Panc1 (cell line): ENCODE measurements around the gene TWF2. TPM values are rescaled to one million over a fixed set of nuclear protein-coding genes. Genes with fewer than 3 reads are reported as not detected.

Source experiments
- ATAC-seq: fragments of 200-7000 bp; cut with Tn5 transposase; 2 replicates; pipeline ENCODE4 v1.9.1; 2020; ENCODE audit warnings: mild to moderate bottlenecking, moderate library complexity
- BruUV-seq: library from RNA; stranded (reverse); fragments of 400-500 nt; replicated peaks from 2 replicates; lab custom pipeline; 2021; lab: Mats Ljungman, UMichigan
- CTCF ChIA-PET: fragments of 300-600 bp; sonication (Branson Sonifier 250); formaldehyde crosslinking; loops from one replicate; lab custom pipeline; 2022; ENCODE audit warnings: antibody characterized with exemption; lab: Charles Lee
- POLR2A ChIA-PET: fragments of 300-600 bp; sonication (Branson Sonifier 250); formaldehyde crosslinking; loops from one replicate; lab custom pipeline; 2022; ENCODE audit warnings: antibody characterized with exemption; lab: Charles Lee
- DNase-seq: peaks from one replicate; pipeline ENCODE4 v3.0.0-alpha.2; 2010; ENCODE audit warnings: low read depth, low spot score
- H3K27ac ChIP-seq: 2 replicates; pipeline ENCODE4 v1.5.1; 2011; ENCODE audit warnings: mild to moderate bottlenecking, low read length, inconsistent platforms
- H3K27me3 ChIP-seq: fragments of 200-500 bp; sonication (Bioruptor generic); 2 replicates; pipeline ENCODE4 v1.6.0; 2014; ENCODE audit warnings: low read length, inconsistent platforms; ENCODE audit not compliant: control insufficient read depth, insufficient read depth
- H3K36me3 ChIP-seq: fragments of 200-500 bp; sonication (Bioruptor generic); 2 replicates; pipeline ENCODE4 v1.5.1; 2014; ENCODE audit warnings: inconsistent platforms, mild to moderate bottlenecking, low read length, moderate library complexity; ENCODE audit not compliant: control insufficient read depth, insufficient read depth
- H3K4me1 ChIP-seq: 2 replicates; pipeline ENCODE4 v1.5.1; 2011; ENCODE audit warnings: inconsistent platforms, mild to moderate bottlenecking, low read length, moderate library complexity; ENCODE audit not compliant: control insufficient read depth, insufficient read depth
- H3K4me3 ChIP-seq, 2 experiments: 2 replicates each; pipeline ENCODE4 v1.5.1; 2011 to 2012; ENCODE audit warnings: low read depth in 2 of 2, low read length in 2 of 2, mild to moderate bottlenecking in 2 of 2, inconsistent platforms in 1 of 2, moderate library complexity in 1 of 2
- H3K9me3 ChIP-seq: fragments of 200-500 bp; sonication (Bioruptor generic); 2 replicates; pipeline ENCODE4 v1.5.1; 2014; ENCODE audit warnings: low read depth, mild to moderate bottlenecking, inconsistent platforms, low read length, moderate library complexity; ENCODE audit not compliant: control insufficient read depth, insufficient read depth
- POLR2AphosphoS5 ChIP-seq: IDR thresholded peaks from 2 replicates; pipeline ENCODE4 v1.6.1; 2012; ENCODE audit warnings: mild to moderate bottlenecking, low read depth, low read length, moderate library complexity
- SIN3A ChIP-seq: IDR thresholded peaks from 2 replicates; pipeline ENCODE4 v1.6.1; 2012; ENCODE audit warnings: low read depth, mild to moderate bottlenecking, low read length, moderate library complexity, borderline replicate concordance; ENCODE audit not compliant: insufficient read depth
- TCF7L2 ChIP-seq: IDR thresholded peaks from 2 replicates; pipeline ENCODE4 v1.6.1; 2011; ENCODE audit warnings: mild to moderate bottlenecking, low read depth, low read length, inconsistent platforms
- in situ Hi-C: cut with HindIII; loops from 2 replicates; pipeline ENCODE4 v1.10.0; 2016; ENCODE audit warnings: low sequenced_read_pairs, low pct_unique_long_range_greater_than_20kb
- intact Hi-C: fragments of 100-400 bp; cut with micrococcal nuclease; formaldehyde crosslinking; loops from one replicate; pipeline ENCODE4 v1.10.0; 2022; ENCODE audit not compliant: unreplicated experiment
- total RNA-seq: library from RNA; stranded (reverse); gene quantifications from one replicate; pipeline ENCODE4 v1.2.1, GENCODE V29; 2021; ENCODE audit not compliant: unreplicated experiment
- TF ChIP-seq, protein P1 (sequence below): fragments of 450-650 bp; IDR thresholded peaks from 2 replicates; pipeline ENCODE4 v1.5.1; 2017; ENCODE audit warnings: mild to moderate bottlenecking
- TF ChIP-seq, protein P2 (sequence below), 2 experiments: IDR thresholded peaks; 2 replicates each; pipeline ENCODE4 v1.6.1; 2011 to 2012; ENCODE audit warnings: low read depth in 2 of 2, control low read depth in 1 of 2, low read length in 1 of 2, mild to moderate bottlenecking in 1 of 2, moderate library complexity in 1 of 2; ENCODE audit not compliant: insufficient read depth in 1 of 2

Gene TWF2
- total RNA-seq, 1 experiment from 2014 or later, result 51.9 TPM

DNA sequence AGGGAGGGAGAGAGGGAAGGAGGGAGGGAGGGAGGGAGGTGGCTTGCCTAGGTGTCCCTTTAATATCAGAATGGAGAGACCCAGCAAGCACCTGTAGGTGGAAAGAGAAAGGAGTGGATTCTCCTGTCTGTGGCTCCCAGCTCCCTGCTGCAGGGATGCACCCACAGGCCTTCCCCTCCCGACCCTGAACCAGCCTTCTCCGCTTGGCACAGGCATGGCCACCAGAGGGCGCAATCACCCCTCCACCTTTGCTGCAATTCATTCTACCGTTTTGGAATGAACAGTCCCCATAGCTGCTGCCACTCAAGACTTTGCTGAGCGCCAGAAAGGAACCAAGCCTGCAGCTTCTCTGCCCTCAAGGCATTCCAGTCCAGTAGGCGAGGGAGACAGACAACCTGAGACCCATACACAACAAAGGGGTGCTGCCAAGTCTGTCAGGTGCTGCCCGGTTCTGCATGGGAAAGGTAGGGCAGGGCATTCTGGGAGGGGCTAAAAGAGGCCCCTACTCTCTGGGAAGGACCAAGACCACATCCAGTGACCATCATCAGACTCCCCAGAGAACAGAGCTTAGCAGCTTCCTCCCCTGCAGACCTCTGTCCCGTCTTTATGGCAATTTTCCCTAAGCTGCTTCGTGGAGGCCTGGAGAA is 18.5 kb downstream of the TWF2 start:
- H3K36me3 ChIP-seq, result no peaks in the 10 kb centered on the region
- POLR2A ChIA-PET, result no interaction called here
- H3K27ac ChIP-seq, result no peak overlapping the region
- intact Hi-C loops, result no loop called here
- TF ChIP-seq, protein P1, sequence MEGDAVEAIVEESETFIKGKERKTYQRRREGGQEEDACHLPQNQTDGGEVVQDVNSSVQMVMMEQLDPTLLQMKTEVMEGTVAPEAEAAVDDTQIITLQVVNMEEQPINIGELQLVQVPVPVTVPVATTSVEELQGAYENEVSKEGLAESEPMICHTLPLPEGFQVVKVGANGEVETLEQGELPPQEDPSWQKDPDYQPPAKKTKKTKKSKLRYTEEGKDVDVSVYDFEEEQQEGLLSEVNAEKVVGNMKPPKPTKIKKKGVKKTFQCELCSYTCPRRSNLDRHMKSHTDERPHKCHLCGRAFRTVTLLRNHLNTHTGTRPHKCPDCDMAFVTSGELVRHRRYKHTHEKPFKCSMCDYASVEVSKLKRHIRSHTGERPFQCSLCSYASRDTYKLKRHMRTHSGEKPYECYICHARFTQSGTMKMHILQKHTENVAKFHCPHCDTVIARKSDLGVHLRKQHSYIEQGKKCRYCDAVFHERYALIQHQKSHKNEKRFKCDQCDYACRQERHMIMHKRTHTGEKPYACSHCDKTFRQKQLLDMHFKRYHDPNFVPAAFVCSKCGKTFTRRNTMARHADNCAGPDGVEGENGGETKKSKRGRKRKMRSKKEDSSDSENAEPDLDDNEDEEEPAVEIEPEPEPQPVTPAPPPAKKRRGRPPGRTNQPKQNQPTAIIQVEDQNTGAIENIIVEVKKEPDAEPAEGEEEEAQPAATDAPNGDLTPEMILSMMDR, result peak; percentile 88
- TF ChIP-seq, protein P2, sequence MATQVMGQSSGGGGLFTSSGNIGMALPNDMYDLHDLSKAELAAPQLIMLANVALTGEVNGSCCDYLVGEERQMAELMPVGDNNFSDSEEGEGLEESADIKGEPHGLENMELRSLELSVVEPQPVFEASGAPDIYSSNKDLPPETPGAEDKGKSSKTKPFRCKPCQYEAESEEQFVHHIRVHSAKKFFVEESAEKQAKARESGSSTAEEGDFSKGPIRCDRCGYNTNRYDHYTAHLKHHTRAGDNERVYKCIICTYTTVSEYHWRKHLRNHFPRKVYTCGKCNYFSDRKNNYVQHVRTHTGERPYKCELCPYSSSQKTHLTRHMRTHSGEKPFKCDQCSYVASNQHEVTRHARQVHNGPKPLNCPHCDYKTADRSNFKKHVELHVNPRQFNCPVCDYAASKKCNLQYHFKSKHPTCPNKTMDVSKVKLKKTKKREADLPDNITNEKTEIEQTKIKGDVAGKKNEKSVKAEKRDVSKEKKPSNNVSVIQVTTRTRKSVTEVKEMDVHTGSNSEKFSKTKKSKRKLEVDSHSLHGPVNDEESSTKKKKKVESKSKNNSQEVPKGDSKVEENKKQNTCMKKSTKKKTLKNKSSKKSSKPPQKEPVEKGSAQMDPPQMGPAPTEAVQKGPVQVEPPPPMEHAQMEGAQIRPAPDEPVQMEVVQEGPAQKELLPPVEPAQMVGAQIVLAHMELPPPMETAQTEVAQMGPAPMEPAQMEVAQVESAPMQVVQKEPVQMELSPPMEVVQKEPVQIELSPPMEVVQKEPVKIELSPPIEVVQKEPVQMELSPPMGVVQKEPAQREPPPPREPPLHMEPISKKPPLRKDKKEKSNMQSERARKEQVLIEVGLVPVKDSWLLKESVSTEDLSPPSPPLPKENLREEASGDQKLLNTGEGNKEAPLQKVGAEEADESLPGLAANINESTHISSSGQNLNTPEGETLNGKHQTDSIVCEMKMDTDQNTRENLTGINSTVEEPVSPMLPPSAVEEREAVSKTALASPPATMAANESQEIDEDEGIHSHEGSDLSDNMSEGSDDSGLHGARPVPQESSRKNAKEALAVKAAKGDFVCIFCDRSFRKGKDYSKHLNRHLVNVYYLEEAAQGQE (IDR thresholded peaks at IDR 0.05; ENCODE audit: insufficient read depth in 1 of 2, low read depth in 2 of 2, low read length in 1 of 2), result no peak
- H3K27me3 ChIP-seq, result no peaks in the 10 kb centered on the region
- CTCF ChIA-PET, result interaction anchor here (0.5 to 1.3 kb wide), 5 partner anchors 29 to 499 kb away, joined by 3 to 4 read pairs (median 3); partner anchors contain the start of gene POC1A
- no TSS peak for BruUV-seq
- in situ Hi-C loops, result no loop called here
- H3K4me1 ChIP-seq, result peaks cover 19% of the 10 kb centered on the region
- H3K4me3 ChIP-seq, result no peak overlapping the region
- peak; percentile 80 for ATAC-seq
- peak; percentile 64 for DNase-seq
- no peaks in the 10 kb centered on the region for H3K9me3 ChIP-seq

DNA sequence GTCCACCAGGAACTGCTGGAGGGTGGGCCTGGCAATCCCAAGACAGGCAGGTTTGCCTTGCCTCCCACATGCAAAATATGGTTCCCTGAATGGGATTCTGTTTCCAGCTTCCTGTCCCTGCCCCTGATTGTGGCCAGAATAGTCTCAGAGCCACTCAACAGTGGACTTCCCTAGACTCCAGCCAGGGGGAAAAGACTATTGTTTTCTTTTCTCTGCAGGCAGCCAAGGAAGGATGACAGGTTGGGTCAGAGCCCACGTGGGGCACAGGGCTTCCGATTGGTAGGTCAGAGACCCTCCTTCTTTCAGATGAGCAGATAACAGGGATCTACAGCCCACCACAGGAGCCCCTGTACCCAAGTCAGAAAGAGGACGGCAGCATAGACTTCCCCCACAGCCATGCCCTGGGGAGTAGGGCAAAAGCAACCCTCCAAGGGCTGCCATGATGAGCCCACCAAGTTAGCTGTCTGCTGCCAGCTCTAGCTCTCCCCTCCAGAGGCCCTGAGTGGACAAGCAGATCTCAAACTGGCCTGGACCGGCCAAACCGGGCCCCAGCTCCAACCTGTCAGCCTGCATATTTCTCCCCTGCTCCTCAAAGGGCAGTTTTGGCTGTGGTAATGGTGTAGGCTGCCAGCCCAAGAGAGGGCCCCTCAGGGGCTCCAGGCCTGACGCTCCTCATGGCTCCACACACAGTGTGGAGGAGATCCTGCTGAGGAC is 19.9 kb downstream of the TWF2 start:
- ATAC-seq, result no peak
- Histone ChIP-seq H3K9me3 (no peaks in the 10 kb centered on the region), H3K4me1 (peaks cover 19% of the 10 kb centered on the region), H3K4me3 (no peak overlapping the region), H3K27me3 (no peaks in the 10 kb centered on the region), H3K36me3 (no peaks in the 10 kb centered on the region), H3K27ac (no peak overlapping the region; the same call in 1 of the 2 replicates)
- BruUV-seq, result no TSS peak
- intact Hi-C loops, result no loop called here
- ChIA-PET CTCF (interaction anchor here (0.6 to 0.7 kb wide), 2 partner anchors 137 to 166 kb away, joined by 3 to 6 read pairs; no protein-coding TSS in a partner anchor), POLR2A (interaction anchor here (0.6 kb wide), 1 partner anchor 23 kb away, joined by 5 read pairs; no protein-coding TSS in a partner anchor)
- TF ChIP-seq, protein P1, result no peak
- TF ChIP-seq, protein P2 (IDR thresholded peaks at IDR 0.05; ENCODE audit: insufficient read depth in 1 of 2, low read depth in 2 of 2, low read length in 1 of 2), result no peak
- TF ChIP-seq TCF7L2 (no peak), POLR2AphosphoS5 (no peak), SIN3A (no peak)
- DNase-seq, result no peak
- in situ Hi-C loops, result no loop called here
